Measurements from ENCODE around the gene ABLIM2. TPM values are rescaled to one million over a fixed set of nuclear protein-coding genes. Genes with fewer than 3 reads are reported as not detected.

ABLIM2 gene
- polyA plus RNA-seq, 1 donor from 2014 or later, result 14.9 TPM

- Histone ChIP-seq H3K36me3 (ENCODE audit: insufficient read depth, low read length) (no peaks in the 10 kb centered on the region), H3K79me2 (replicated peaks; ENCODE audit: insufficient read depth, low read length) (no peaks in the 10 kb centered on the region), H3K9me3 (ENCODE audit: low read length) (no peaks in the 10 kb centered on the region), H3K4me3 (ENCODE audit: low read length) (no peak overlapping the region), H3K27ac (ENCODE audit: low read length) (no peak overlapping the region), H2AFZ (ENCODE audit: low read depth, low read length) (no peak overlapping the region), H3F3A (ENCODE audit: insufficient read depth, low read length, poor library complexity, severe bottlenecking) (no peaks in the 10 kb centered on the region), H4K20me1 (ENCODE audit: insufficient read depth) (no peaks in the 10 kb centered on the region), H3K4me2 (ENCODE audit: low read length) (no peak overlapping the region), H3K27me3 (ENCODE audit: insufficient read depth, low read depth, low read length) (no peaks in the 10 kb centered on the region), H3K9ac (ENCODE audit: low read length) (no peak overlapping the region), H3K9me2 (ENCODE audit: insufficient read depth, low read length) (no peaks in the 10 kb centered on the region)
- TF ChIP-seq REST (IDR thresholded peaks at IDR 0.05; ENCODE audit: borderline replicate concordance), result no peak
- no peak for TF ChIP-seq MXI1 (conservative IDR thresholded peaks at IDR 0.05; ENCODE audit: poor library complexity, severe bottlenecking)
- TF ChIP-seq RAD21 (conservative IDR thresholded peaks at IDR 0.05), result no peak
- TF ChIP-seq POLR2AphosphoS5 (IDR thresholded peaks at IDR 0.05), result no peak
- no peak for TF ChIP-seq SMC3 (conservative IDR thresholded peaks at IDR 0.05; ENCODE audit: poor library complexity)
- no peak for TF ChIP-seq CTCF (IDR thresholded peaks at IDR 0.05; ENCODE audit: poor library complexity, severe bottlenecking)
- no peak for TF ChIP-seq TAF1 (IDR thresholded peaks at IDR 0.05; ENCODE audit: low read depth)
- TF ChIP-seq EZH2 (IDR thresholded peaks at IDR 0.05; ENCODE audit: borderline replicate concordance, insufficient read depth, low read length, poor library complexity, severe bottlenecking), result no peak
- no peak for TF ChIP-seq EP300 (conservative IDR thresholded peaks at IDR 0.05; ENCODE audit: poor library complexity, severe bottlenecking)
Measured at GRCh38 chr4:8117278-8117682, 41.3 kb downstream of the ABLIM2 start.

DNA sequence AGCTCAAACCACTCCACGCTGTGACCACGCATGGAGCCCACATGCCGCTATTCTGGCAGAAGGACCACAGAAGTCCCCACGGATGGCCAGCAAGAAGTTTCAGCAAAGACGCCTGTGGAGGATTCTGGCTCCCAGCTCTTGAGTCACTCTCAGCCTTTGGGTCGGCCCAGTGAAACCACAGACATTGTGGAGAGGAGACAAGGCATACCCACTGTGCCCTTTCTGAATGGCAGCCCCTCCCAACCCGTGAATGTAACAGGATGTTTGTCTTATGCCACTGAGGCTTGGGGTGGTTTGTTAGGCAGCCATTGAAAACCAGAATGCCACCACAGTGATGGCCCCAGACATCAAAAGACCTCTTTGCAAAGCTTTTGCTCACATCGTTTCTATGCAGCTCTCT lies 42.7 kb downstream of the ABLIM2 start:
- no peak for TF ChIP-seq MXI1 (conservative IDR thresholded peaks at IDR 0.05; ENCODE audit: poor library complexity, severe bottlenecking)
- no peak for TF ChIP-seq CTCF (IDR thresholded peaks at IDR 0.05; ENCODE audit: poor library complexity, severe bottlenecking)
- TF ChIP-seq SMC3 (conservative IDR thresholded peaks at IDR 0.05; ENCODE audit: poor library complexity), result no peak
- no peak for TF ChIP-seq EP300 (conservative IDR thresholded peaks at IDR 0.05; ENCODE audit: poor library complexity, severe bottlenecking)
- TF ChIP-seq POLR2AphosphoS5 (IDR thresholded peaks at IDR 0.05), result no peak
- TF ChIP-seq REST (IDR thresholded peaks at IDR 0.05; ENCODE audit: borderline replicate concordance), result no peak
- no peak for TF ChIP-seq EZH2 (IDR thresholded peaks at IDR 0.05; ENCODE audit: borderline replicate concordance, insufficient read depth, low read length, poor library complexity, severe bottlenecking)
- no peak for TF ChIP-seq TAF1 (IDR thresholded peaks at IDR 0.05; ENCODE audit: low read depth)
- no peak for TF ChIP-seq RAD21 (conservative IDR thresholded peaks at IDR 0.05)
- H3K4me2 ChIP-seq (ENCODE audit: low read length), result no peak overlapping the region
- H3F3A ChIP-seq (ENCODE audit: insufficient read depth, low read length, poor library complexity, severe bottlenecking), result no peaks in the 10 kb centered on the region
- H3K27ac ChIP-seq (ENCODE audit: low read length), result no peak overlapping the region
- no peaks in the 10 kb centered on the region for H3K27me3 ChIP-seq (ENCODE audit: insufficient read depth, low read depth, low read length)
- no peaks in the 10 kb centered on the region for H4K20me1 ChIP-seq (ENCODE audit: insufficient read depth)
- no peak overlapping the region for H3K4me3 ChIP-seq (ENCODE audit: low read length)
- no peaks in the 10 kb centered on the region for H3K9me2 ChIP-seq (ENCODE audit: insufficient read depth, low read length)
- H2AFZ ChIP-seq (ENCODE audit: low read depth, low read length), result no peak overlapping the region
- no peaks in the 10 kb centered on the region for H3K36me3 ChIP-seq (ENCODE audit: insufficient read depth, low read length)
- H3K9me3 ChIP-seq (ENCODE audit: low read length), result no peaks in the 10 kb centered on the region
- no peak overlapping the region for H3K9ac ChIP-seq (ENCODE audit: low read length)
- H3K79me2 ChIP-seq (replicated peaks; ENCODE audit: insufficient read depth, low read length), result no peaks in the 10 kb centered on the region

Data from neural cell (in vitro differentiated cells).